ENCODE results near the gene MOB3B.

GRCh38 chr9:27556470-27556869 lies 26.9 kb upstream of the MOB3B start:
- TF ChIP-seq POLR2AphosphoS5 (IDR thresholded peaks at IDR 0.05) = no peak
- no peak for TF ChIP-seq CTCF (IDR thresholded peaks at IDR 0.05)
- TF ChIP-seq POLR2A (IDR thresholded peaks at IDR 0.05) = no peak
